H1 (cell line): ENCODE measurements around the gene POLH. TPM values are rescaled to one million over a fixed set of nuclear protein-coding genes. Genes with fewer than 3 reads are reported as not detected.

ENCODE experiments used
- ASH2L ChIP-seq: fragments of 200-600, 300-600 bp; sonication (generic); IDR thresholded peaks from one replicate; pipeline ENCODE4 v1.7.1; 2017; ENCODE audit warnings: low read length
- BCL11A ChIP-seq, 2 experiments: IDR thresholded peaks; one replicate each; pipeline ENCODE4 v1.6.1; 2011; ENCODE audit warnings: low read depth in 2 of 2, low read length in 2 of 2, mild to moderate bottlenecking in 2 of 2
- BRCA1 ChIP-seq: IDR thresholded peaks from 2 replicates; pipeline ENCODE4 v1.6.1; 2012; ENCODE audit warnings: low read depth, low read length, improper control_type of control experiment
- CBX5 ChIP-seq: fragments of 300-800, 300-1000 bp; sonication (generic); IDR thresholded peaks from 2 replicates; pipeline ENCODE4 v1.7.1; 2016; ENCODE audit warnings: antibody characterized with exemption, low read length, low read depth
- CBX8 ChIP-seq: fragments of 300-800, 300-1000 bp; sonication (generic); IDR thresholded peaks from 2 replicates; pipeline ENCODE4 v1.7.1; 2016; ENCODE audit warnings: low read depth, low read length, borderline replicate concordance
- CHD1 ChIP-seq: IDR thresholded peaks from 2 replicates; pipeline ENCODE4 v1.6.1; 2012; ENCODE audit warnings: low read depth, low read length, improper control_type of control experiment
- CREB1 ChIP-seq: IDR thresholded peaks from 2 replicates; pipeline ENCODE4 v1.6.1; 2012; ENCODE audit warnings: inconsistent platforms
- FOSL1 ChIP-seq: IDR thresholded peaks from 2 replicates; pipeline ENCODE4 v1.6.1; 2011; ENCODE audit warnings: mild to moderate bottlenecking, low read depth, low read length, moderate library complexity; ENCODE audit not compliant: insufficient read depth
- GTF2F1 ChIP-seq: IDR thresholded peaks from 2 replicates; pipeline ENCODE4 v1.6.1; 2012; ENCODE audit warnings: low read depth, low read length, improper control_type of control experiment, borderline replicate concordance
- JUN ChIP-seq: IDR thresholded peaks from 2 replicates; pipeline ENCODE4 v1.6.1; 2011; ENCODE audit warnings: low read depth, mild to moderate bottlenecking, improper control_type of control experiment, low read length
- JUND ChIP-seq: IDR thresholded peaks from 2 replicates; pipeline ENCODE4 v1.6.1; 2011; ENCODE audit warnings: mild to moderate bottlenecking, improper control_type of control experiment, low read length
- KDM4A ChIP-seq: IDR thresholded peaks from one replicate; pipeline ENCODE4 v1.7.1; 2012; ENCODE audit warnings: low read depth, mild to moderate bottlenecking, moderate library complexity, low read length, inconsistent platforms; ENCODE audit not compliant: severe bottlenecking
- PHF8 ChIP-seq: fragments of 200-600 bp; sonication (generic); conservative IDR thresholded peaks from 2 replicates; pipeline ENCODE4 v1.7.1; 2012; ENCODE audit warnings: low read depth, mild to moderate bottlenecking, inconsistent platforms, low read length, moderate library complexity
- POLR2A ChIP-seq, 2 experiments: IDR thresholded peaks; 1 replicate in 1 of 2; 2 replicates in 1 of 2; pipeline ENCODE4 v1.6.1; 2011; ENCODE audit warnings: low read depth in 2 of 2, low read length in 2 of 2, mild to moderate bottlenecking in 2 of 2; ENCODE audit errors: control extremely low read depth in 1 of 2
- RAD21 ChIP-seq, 2 experiments: IDR thresholded peaks in 1 of 2; conservative IDR thresholded peaks in 1 of 2; 2 replicates each; pipeline ENCODE4 v1.6.1; 2011; ENCODE audit warnings: low read depth in 2 of 2, low read length in 2 of 2, improper control_type of control experiment in 1 of 2, inconsistent platforms in 1 of 2, mild to moderate bottlenecking in 1 of 2, moderate library complexity in 1 of 2
- RFX5 ChIP-seq: IDR thresholded peaks from 2 replicates; pipeline ENCODE4 v1.6.1; 2011; ENCODE audit warnings: low read depth, low read length, improper control_type of control experiment, borderline replicate concordance
- SAP30 ChIP-seq: fragments of 300-600 bp; sonication (generic); IDR thresholded peaks from 2 replicates; pipeline ENCODE4 v1.7.1; 2012; ENCODE audit warnings: low read length, moderate library complexity, mild to moderate bottlenecking, inconsistent platforms; ENCODE audit not compliant: insufficient read depth, insufficient replicate concordance
- SP1 ChIP-seq: IDR thresholded peaks from 2 replicates; pipeline ENCODE4 v1.6.1; 2011; ENCODE audit warnings: low read depth, low read length
- SUZ12 ChIP-seq: fragments of 200-600 bp; sonication (generic); IDR thresholded peaks from 2 replicates; pipeline ENCODE4 v1.6.1; 2012; ENCODE audit warnings: mild to moderate bottlenecking, inconsistent platforms, low read length, moderate library complexity, mixed read lengths
- YY1 ChIP-seq: IDR thresholded peaks from 2 replicates; pipeline ENCODE4 v1.6.1; 2011; ENCODE audit warnings: low read depth, mild to moderate bottlenecking, low read length
- polyA plus RNA-seq, 7 experiments: library from polyadenylated mRNA; depleted of rRNA in 3 of 7; stranded (reverse) in 5 of 7; unstranded in 2 of 7; fragments of >200 nt in 5 of 7; fragments of 200-250 nt in 2 of 7; gene quantifications; 1 replicate in 5 of 7; 2 replicates in 1 of 7; 4 replicates in 1 of 7; pipeline versions ENCODE4 v1.2.1 to v1.2.3, GENCODE V29; 2011 to 2013; ENCODE audit warnings: missing spikeins in 2 of 7, mixed read lengths in 2 of 7
- total RNA-seq: library from RNA; stranded (reverse); fragmentation: NEBNext Ultra II Directional; extraction: Animal tissue kit (Norgen Biotek cat#: 25700); gene quantifications from 2 replicates; pipeline ENCODE4 v1.2.1, GENCODE V29; 2021
- TF ChIP-seq, protein P1 (sequence below): IDR thresholded peaks from 2 replicates; pipeline ENCODE4 v1.6.1; 2011; ENCODE audit warnings: low read length, improper control_type of control experiment
- TF ChIP-seq, protein P2 (sequence below): IDR thresholded peaks from 2 replicates; pipeline ENCODE4 v1.6.1; 2012; ENCODE audit warnings: inconsistent platforms

POLH gene
- total and polyA plus RNA-seq, 2 of the 8 experiments (the other 6 are each of a cell fraction or from before 2014, with no cell fraction given), result 5.8 to 12.4 TPM

DNA sequence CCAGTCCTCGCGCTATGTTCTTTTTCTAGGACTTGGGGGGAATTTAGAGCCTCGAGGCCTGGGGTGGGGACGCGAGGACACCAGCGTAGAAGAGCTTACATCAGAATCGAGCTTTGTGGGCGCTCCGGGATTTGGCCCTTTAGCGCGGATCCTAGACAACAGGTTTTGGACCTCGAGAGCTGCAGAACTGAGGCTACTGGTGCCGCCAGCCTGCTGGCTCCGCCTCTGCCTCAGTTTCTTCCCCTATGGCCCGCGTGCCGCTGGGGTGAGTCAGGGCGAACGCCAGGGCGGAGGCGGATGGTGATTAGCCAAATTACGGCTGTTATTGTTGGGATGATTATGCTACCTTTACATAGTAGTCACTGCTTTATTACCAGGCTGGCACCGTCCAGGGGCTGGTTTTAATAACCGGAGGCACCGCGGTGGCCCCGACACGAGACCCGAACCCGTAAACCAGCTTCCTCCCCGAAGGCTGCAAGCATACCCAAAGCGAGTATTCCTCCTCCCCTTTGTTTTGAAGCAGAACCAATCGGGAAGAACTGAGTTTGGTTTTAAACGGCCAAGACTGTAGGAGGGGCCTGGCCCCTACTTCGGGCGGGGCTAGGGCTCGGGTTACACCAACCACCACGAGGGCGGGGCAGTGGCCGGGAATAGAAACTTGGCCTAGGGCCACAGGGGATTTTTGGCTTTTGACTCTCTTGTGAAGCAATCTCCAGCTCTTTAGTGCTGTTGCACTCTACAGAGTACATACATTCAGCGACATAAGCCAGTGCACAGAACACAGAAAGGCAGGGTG lies 53.7 kb downstream of the POLH start (continued):
- TF ChIP-seq, protein P1, sequence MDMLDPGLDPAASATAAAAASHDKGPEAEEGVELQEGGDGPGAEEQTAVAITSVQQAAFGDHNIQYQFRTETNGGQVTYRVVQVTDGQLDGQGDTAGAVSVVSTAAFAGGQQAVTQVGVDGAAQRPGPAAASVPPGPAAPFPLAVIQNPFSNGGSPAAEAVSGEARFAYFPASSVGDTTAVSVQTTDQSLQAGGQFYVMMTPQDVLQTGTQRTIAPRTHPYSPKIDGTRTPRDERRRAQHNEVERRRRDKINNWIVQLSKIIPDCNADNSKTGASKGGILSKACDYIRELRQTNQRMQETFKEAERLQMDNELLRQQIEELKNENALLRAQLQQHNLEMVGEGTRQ, result 0 out of 2 replicates have a peak, but pooled peaks have one; percentile 18
- TF ChIP-seq CREB1 (no peak), YY1 (no peak), POLR2A (IDR thresholded peaks at IDR 0.05; ENCODE audit: control extremely low read depth in 1 of 2, low read depth in 2 of 2, low read length in 2 of 2) (peak; percentile 64 to 95), JUN (no peak), SP1 (peak; percentile 39; the same call in 1 of the 2 replicates), JUND (no peak; the same call in none of the 2 replicates), GTF2F1 (peak; percentile 45; the same call in 1 of the 2 replicates), CHD1 (no peak), RAD21 (IDR thresholded peaks at IDR 0.05 in 1 of 2, conservative IDR thresholded peaks at IDR 0.05 in 1 of 2; ENCODE audit: low read depth in 2 of 2, low read length in 2 of 2) (no peak), SAP30 (no peak), PHF8 (peak; percentile 59; the same call in 1 of the 2 replicates), CBX8 (no peak), FOSL1 (no peak), BRCA1 (no peak), ASH2L (peak; percentile 93), SUZ12 (no peak), BCL11A (IDR thresholded peaks at IDR 0.05; ENCODE audit: low read depth in 2 of 2, low read length in 2 of 2) (no peak), RFX5 (no peak), KDM4A (peak; percentile 40), CBX5 (no peak)
- TF ChIP-seq, protein P2, sequence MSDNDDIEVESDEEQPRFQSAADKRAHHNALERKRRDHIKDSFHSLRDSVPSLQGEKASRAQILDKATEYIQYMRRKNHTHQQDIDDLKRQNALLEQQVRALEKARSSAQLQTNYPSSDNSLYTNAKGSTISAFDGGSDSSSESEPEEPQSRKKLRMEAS, result peak; percentile 79
